Measurements from ENCODE around the gene UBA7. TPM values are rescaled to one million over a fixed set of nuclear protein-coding genes. Genes with fewer than 3 reads are reported as not detected.
"Not testable (repeated sequence)": the region's sequence is repeated elsewhere in the genome, so short reads cannot be mapped to it uniquely, and the experiment has no call there.

UBA7 gene
- total and polyA plus RNA-seq, 2 donors from 2014 or later, result 29.8 to 102 TPM

GRCh38 chr3:49781415-49782199 is 32.1 kb downstream of the UBA7 start:
- H3K9me3 ChIP-seq (ENCODE audit: control insufficient read depth in 2 of 3, insufficient read depth in 1 of 3, low read length in 3 of 3), result no peaks in the 10 kb centered on the region
- no peak overlapping the region for H3K27ac ChIP-seq (ENCODE audit: low read depth in 2 of 2, low read length in 2 of 2)
- peak in 1 of 5 donors; percentile 12 for DNase-seq
- no peak overlapping the region for H3K9ac ChIP-seq (ENCODE audit: low read length in 3 of 3)
- H3K4me3 ChIP-seq (ENCODE audit: low read length in 3 of 3), result no peak overlapping the region
- peaks cover 0 to 10% (median 0%) of the 10 kb centered on the region in 3 donors for H3K4me1 ChIP-seq (ENCODE audit: control insufficient read depth in 2 of 3, insufficient read depth in 2 of 3, low read depth in 1 of 3, low read length in 3 of 3)
- FAIRE-seq, result no peak
- no peaks in the 10 kb centered on the region for H3K27me3 ChIP-seq (ENCODE audit: control insufficient read depth, insufficient read depth, low read length)
- H3K36me3 ChIP-seq (ENCODE audit: control insufficient read depth in 2 of 3, insufficient read depth in 3 of 3, low read length in 3 of 3), result peaks cover 2 to 6% (median 3%) of the 10 kb centered on the region in 3 donors
- intact Hi-C loops (cut with DNase I), result no loop called here
- no peak for TF ChIP-seq CTCF (IDR thresholded peaks at IDR 0.05; ENCODE audit: borderline replicate concordance, extremely low read depth, insufficient read depth)

DNA sequence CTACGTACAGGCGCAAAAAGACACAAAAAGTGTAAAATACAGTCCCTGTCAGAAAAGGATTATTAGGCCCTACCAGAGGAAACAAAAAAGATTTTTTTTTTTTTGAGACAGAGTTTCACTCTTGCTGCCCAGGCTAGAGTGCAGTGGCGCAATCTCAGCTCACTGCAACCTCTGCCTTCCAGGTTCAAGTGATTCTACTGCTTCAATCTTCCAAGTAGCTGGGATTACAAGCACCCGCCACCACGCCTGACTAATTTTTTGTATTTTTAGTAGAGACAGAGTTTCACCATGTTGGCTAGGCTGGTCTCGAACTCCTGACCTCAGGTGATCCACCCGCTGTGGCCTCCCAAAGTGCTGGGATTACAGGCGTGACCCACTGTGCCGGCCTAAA is 32.8 kb downstream of the UBA7 start:
- H3K9ac ChIP-seq (ENCODE audit: low read length in 3 of 3); H3K27ac ChIP-seq (ENCODE audit: low read depth in 2 of 2, low read length in 2 of 2); H3K4me3 ChIP-seq (ENCODE audit: low read length in 3 of 3); FAIRE-seq; H3K9me3 ChIP-seq (ENCODE audit: control insufficient read depth in 2 of 3, insufficient read depth in 1 of 3, low read length in 3 of 3); intact Hi-C loops (cut with DNase I); H3K27me3 ChIP-seq (ENCODE audit: control insufficient read depth, insufficient read depth, low read length); H3K36me3 ChIP-seq (ENCODE audit: control insufficient read depth in 2 of 3, insufficient read depth in 3 of 3, low read length in 3 of 3): not testable (repeated sequence)
- H3K4me1 ChIP-seq (ENCODE audit: control insufficient read depth in 2 of 3, insufficient read depth in 2 of 3, low read depth in 1 of 3, low read length in 3 of 3), result peaks cover 0 to 10% (median 0%) of the 10 kb centered on the region in 3 donors
- DNase-seq, result peak in 1 of 5 donors; percentile 4

- no peak overlapping the region for H3K4me3 ChIP-seq (ENCODE audit: low read length in 3 of 3)
- peak overlapping the region in 1 of 3 donors; percentile 3 for H3K9ac ChIP-seq (ENCODE audit: low read length in 3 of 3)
- no peak overlapping the region for H3K27ac ChIP-seq (ENCODE audit: low read depth in 2 of 2, low read length in 2 of 2)
- no peaks in the 10 kb centered on the region for H3K9me3 ChIP-seq (ENCODE audit: control insufficient read depth in 2 of 3, insufficient read depth in 1 of 3, low read length in 3 of 3)
- FAIRE-seq (no peak), DNase-seq (no peak)
- no peaks in the 10 kb centered on the region for H3K27me3 ChIP-seq (ENCODE audit: control insufficient read depth, insufficient read depth, low read length)
- peaks cover 0 to 10% (median 0%) of the 10 kb centered on the region in 3 donors for H3K4me1 ChIP-seq (ENCODE audit: control insufficient read depth in 2 of 3, insufficient read depth in 2 of 3, low read depth in 1 of 3, low read length in 3 of 3)
- no peak for TF ChIP-seq CTCF (IDR thresholded peaks at IDR 0.05; ENCODE audit: borderline replicate concordance, extremely low read depth, insufficient read depth)
- H3K36me3 ChIP-seq (ENCODE audit: control insufficient read depth in 2 of 3, insufficient read depth in 3 of 3, low read length in 3 of 3), result peaks cover 2 to 11% (median 3%) of the 10 kb centered on the region in 3 donors
- intact Hi-C loops (cut with DNase I), result no loop called here
Observed at GRCh38 chr3:49780080-49780974, 33.4 kb downstream of the UBA7 start.
